Activated T-cell treated with anti-CD3 and anti-CD28 coated beads, Interleukin-2, amount 50 U/mL, for 4 hours (primary cell): Measurements from ENCODE around the gene IL1F10. TPM values are rescaled to one million over a fixed set of nuclear protein-coding genes. Genes with fewer than 3 reads are reported as not detected.

ENCODE experiments used
- ATAC-seq, 2 donors: fragments of 200-7000 bp; cut with Tn5 transposase; one replicate each; pipeline ENCODE4 v1.10.0; 2021
- DNase-seq: peaks from one replicate; pipeline ENCODE4 v3.0.0-alpha.2; 2020
- H3K27me3 Mint-ChIP-seq: one replicate; pipeline ENCODE4 v1.8.0; 2021; ENCODE audit warnings: low read depth, mixed read lengths
- H3K36me3 Mint-ChIP-seq: one replicate; pipeline ENCODE4 v1.8.0; 2022; ENCODE audit warnings: mixed read lengths; ENCODE audit not compliant: insufficient read depth
- H3K4me1 Mint-ChIP-seq: one replicate; pipeline ENCODE4 v1.8.0; 2021; ENCODE audit warnings: low read depth, mixed read lengths
- H3K4me3 Mint-ChIP-seq: one replicate; pipeline ENCODE4 v1.8.0; 2021; ENCODE audit warnings: mild to moderate bottlenecking, moderate library complexity, mixed read lengths
- H3K9me3 Mint-ChIP-seq: one replicate; pipeline ENCODE4 v1.8.0; 2021; ENCODE audit warnings: mixed read lengths
- total RNA-seq, 3 donors: library from RNA; stranded (reverse); gene quantifications; one replicate each; pipeline ENCODE4 v1.2.1, GENCODE V29; 2021

The IL1F10 gene
- total RNA-seq, 3 donors from 2014 or later: not detected

DNA sequence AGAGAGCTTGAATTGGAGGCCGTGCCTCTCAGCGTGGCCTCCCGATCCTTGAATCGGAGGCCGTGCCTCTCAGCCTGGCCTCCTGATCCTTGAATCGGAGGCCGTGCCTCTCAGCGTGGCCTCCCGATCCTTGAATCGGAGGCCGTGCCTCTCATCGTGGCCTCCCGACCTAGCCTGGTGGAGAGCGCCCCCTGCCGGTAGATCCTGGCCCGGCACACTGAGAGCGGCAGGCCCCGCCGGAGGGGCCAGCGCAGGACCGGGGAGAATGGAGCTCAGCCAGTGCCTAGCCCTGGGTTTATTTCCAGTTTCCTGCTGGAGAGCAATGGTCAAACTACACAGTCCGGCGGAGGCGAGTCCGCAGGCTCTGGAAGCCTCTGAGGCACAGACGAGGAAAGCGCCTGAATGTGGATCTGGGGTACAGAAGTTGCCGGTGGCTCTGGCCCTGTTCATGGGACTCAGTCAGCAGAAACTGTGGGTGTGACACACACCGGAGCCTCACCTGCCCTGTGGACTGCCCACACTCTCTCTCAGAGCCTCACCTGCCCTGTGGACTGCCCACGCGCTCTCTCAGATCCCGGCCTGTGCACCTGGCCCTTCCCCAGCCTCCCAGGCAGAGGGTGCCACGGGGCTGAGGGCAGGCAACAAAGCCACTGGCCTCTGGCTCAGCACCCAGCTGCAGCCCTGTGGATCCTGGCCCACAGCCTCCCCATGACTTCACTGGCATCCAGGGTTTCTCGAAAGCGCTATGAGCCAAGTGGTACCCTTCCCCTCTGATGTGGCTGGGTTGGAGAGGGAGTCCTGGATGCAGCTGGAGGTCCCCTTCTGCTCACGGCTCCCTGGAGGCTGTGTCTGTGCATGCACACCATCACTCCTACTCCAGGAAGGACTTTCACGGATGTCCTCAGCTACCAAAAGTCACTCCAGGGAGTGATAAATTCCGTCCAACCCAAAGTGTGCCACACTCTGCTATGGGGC lies 16.6 kb upstream of the IL1F10 start:
- Mint-ChIP-seq H3K27me3 (peaks cover 7% of the 10 kb centered on the region), H3K4me1 (peaks cover 1% of the 10 kb centered on the region), H3K36me3 (peaks cover 2% of the 10 kb centered on the region), H3K4me3 (no peak overlapping the region), H3K9me3 (peaks cover 22% of the 10 kb centered on the region)
- DNase-seq (no peak), ATAC-seq (no peak)

GRCh38 chr2:113052396-113052917 lies 15.3 kb upstream of the IL1F10 start, which contains the start of gene IL36B:
Gene IL36B (minus strand): TSS chr2:113052867.
- H3K4me1 Mint-ChIP-seq: peaks cover 4% of the 10 kb centered on the region
- H3K9me3 Mint-ChIP-seq: peaks cover 26% of the 10 kb centered on the region
- ATAC-seq (no peak), DNase-seq (no peak)
- H3K27me3 Mint-ChIP-seq: peaks cover 7% of the 10 kb centered on the region
- H3K4me3 Mint-ChIP-seq: no peak within 1 kb of the TSS
- peaks cover 2% of the 10 kb centered on the region for H3K36me3 Mint-ChIP-seq

DNA sequence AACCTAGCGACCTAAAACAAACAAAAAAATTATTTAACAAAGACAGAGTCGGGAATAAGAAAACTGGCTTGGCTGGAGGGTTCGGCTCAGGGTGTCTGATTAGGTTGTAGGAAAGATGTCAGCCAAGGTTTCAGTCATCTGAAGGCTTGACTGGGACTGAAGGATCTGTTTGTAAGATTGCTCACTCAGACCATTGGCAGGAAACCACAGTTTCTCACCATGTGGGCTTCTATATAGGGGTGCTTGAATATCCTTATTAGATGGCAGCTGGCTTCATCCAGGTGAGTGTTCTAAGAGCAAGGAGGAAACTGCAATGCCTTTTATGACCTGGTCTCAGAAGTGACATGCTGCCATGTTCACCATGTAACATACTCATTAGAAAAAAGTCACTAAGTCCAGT lies 14.1 kb upstream of the IL1F10 start:
- ATAC-seq: no peak
- H3K27me3 Mint-ChIP-seq: peaks cover 4% of the 10 kb centered on the region
- DNase-seq: no peak
- peaks cover 2% of the 10 kb centered on the region for H3K36me3 Mint-ChIP-seq
- peaks cover 4% of the 10 kb centered on the region for H3K4me1 Mint-ChIP-seq
- peaks cover 26% of the 10 kb centered on the region for H3K9me3 Mint-ChIP-seq
- H3K4me3 Mint-ChIP-seq: no peak overlapping the region

GRCh38 chr2:113054066-113054465 lies 13.7 kb upstream of the IL1F10 start:
- no peak for DNase-seq
- Mint-ChIP-seq H3K4me1 (peaks cover 4% of the 10 kb centered on the region), H3K9me3 (peaks cover 26% of the 10 kb centered on the region), H3K4me3 (no peak overlapping the region), H3K36me3 (peaks cover 2% of the 10 kb centered on the region), H3K27me3 (peaks cover 4% of the 10 kb centered on the region)
- peak; percentile 27 for ATAC-seq

DNA sequence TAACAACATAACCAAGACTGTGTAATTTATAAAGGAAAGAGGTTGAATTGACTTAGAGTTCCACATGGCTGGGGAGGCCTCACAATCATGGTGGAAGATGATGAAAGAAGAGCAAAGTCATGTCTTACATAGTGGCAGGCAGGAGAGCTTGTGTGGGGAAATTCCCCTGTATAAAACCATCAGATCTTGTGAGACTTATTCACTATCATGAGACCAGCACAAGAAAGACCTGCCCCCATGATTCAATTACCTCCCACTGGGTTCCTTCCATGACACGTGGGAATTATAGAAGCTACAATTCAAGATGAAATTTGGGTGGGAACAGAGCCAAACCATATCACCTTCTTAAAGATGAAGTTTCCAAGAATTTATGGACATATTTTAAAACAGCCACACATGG lies 11.2 kb upstream of the IL1F10 start:
- DNase-seq: no peak
- Mint-ChIP-seq H3K4me3 (no peak overlapping the region), H3K4me1 (peaks cover 4% of the 10 kb centered on the region), H3K36me3 (peaks cover 2% of the 10 kb centered on the region), H3K9me3 (peaks cover 22% of the 10 kb centered on the region), H3K27me3 (peaks cover 6% of the 10 kb centered on the region)
- ATAC-seq: peak; percentile 66 to 91

GRCh38 chr2:113057117-113057516 lies 10.7 kb upstream of the IL1F10 start:
- Mint-ChIP-seq H3K27me3 (peaks cover 6% of the 10 kb centered on the region), H3K4me3 (no peak overlapping the region), H3K36me3 (peaks cover 2% of the 10 kb centered on the region), H3K4me1 (peaks cover 4% of the 10 kb centered on the region), H3K9me3 (peaks cover 22% of the 10 kb centered on the region)
- ATAC-seq (no peak), DNase-seq (no peak)

DNA sequence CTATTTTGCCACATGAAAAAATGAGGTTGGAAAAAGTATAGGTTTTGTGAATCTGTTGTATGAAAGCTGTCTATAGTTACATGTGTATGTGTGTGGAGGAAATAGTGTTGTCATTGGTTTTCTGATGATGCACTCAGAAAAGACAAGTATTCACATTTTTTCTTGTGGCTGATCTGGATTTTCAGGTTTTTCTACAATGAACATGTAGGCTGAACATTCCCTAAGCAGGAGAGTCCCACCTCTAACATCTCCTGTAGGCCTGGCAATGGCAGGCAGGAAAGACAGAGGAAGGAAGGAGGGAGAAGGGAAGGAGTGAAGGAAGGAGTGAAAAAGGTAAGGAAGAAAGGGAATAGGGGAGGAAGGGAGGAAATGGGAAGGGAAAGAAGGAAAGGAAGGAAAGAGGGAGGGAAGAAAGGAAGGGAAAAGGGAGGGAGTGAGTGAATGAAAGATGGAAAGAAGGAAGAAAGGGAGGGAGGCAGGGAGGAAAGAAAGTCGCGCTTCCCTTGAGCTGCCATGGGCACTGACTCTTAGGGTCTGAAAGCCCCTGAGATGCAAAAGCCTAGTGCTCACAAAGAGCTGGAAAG lies 9.3 kb upstream of the IL1F10 start:
- peaks cover 4% of the 10 kb centered on the region for H3K4me1 Mint-ChIP-seq
- H3K9me3 Mint-ChIP-seq: peaks cover 20% of the 10 kb centered on the region
- DNase-seq: no peak
- peak overlapping the region; percentile 57 for H3K4me3 Mint-ChIP-seq
- peaks cover 6% of the 10 kb centered on the region for H3K27me3 Mint-ChIP-seq
- ATAC-seq: no peak
- peaks cover 2% of the 10 kb centered on the region for H3K36me3 Mint-ChIP-seq

- no peak for DNase-seq
- Mint-ChIP-seq H3K9me3 (peaks cover 12% of the 10 kb centered on the region), H3K4me1 (peaks cover 4% of the 10 kb centered on the region), H3K27me3 (peaks cover 6% of the 10 kb centered on the region), H3K4me3 (peak within 1 kb of the TSS; percentile 57), H3K36me3 (no peaks in the 10 kb centered on the region)
- no peak for ATAC-seq
Measured at GRCh38 chr2:113058998-113059960, 8.5 kb upstream of the IL1F10 start, which contains the start of gene IL36RN. Gene IL36RN (plus strand): TSS chr2:113059198. CDS start chr2:113059439, 241 bp downstream.

DNA sequence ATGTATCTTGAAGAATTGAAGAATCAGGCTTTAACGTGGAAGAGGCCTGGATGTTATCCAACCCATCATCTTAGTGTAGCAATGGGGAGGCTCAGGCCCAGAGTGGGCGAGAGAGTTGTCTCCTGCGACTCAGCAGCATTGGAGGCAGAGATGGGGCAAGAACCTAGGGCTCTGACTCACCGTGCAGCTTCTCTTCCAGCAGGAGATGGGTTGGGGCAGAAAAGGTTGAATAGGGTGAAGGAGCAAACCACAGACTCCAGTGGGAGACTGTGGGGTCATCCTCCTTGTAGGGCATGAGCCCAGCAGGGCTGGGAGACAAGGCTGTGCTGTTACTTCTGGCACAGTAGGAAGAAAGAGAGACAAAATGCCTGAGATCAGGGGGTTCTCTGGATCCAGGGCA lies 7.4 kb upstream of the IL1F10 start:
- peaks cover 4% of the 10 kb centered on the region for H3K4me1 Mint-ChIP-seq
- peaks cover 4% of the 10 kb centered on the region for H3K27me3 Mint-ChIP-seq
- ATAC-seq (no peak), DNase-seq (no peak)
- no peak overlapping the region for H3K4me3 Mint-ChIP-seq
- H3K36me3 Mint-ChIP-seq: no peaks in the 10 kb centered on the region
- peaks cover 5% of the 10 kb centered on the region for H3K9me3 Mint-ChIP-seq

GRCh38 chr2:113060796-113061195 lies 7.0 kb upstream of the IL1F10 start:
- DNase-seq: no peak
- no peak for ATAC-seq
- Mint-ChIP-seq H3K36me3 (no peaks in the 10 kb centered on the region), H3K9me3 (peaks cover 5% of the 10 kb centered on the region), H3K27me3 (peaks cover 4% of the 10 kb centered on the region), H3K4me3 (no peak overlapping the region), H3K4me1 (peaks cover 4% of the 10 kb centered on the region)

- H3K4me3 Mint-ChIP-seq: no peak overlapping the region
- DNase-seq: no peak
- H3K36me3 Mint-ChIP-seq: no peaks in the 10 kb centered on the region
- peaks cover 2% of the 10 kb centered on the region for H3K4me1 Mint-ChIP-seq
- H3K27me3 Mint-ChIP-seq: peaks cover 4% of the 10 kb centered on the region
- no peak for ATAC-seq
- peaks cover 3% of the 10 kb centered on the region for H3K9me3 Mint-ChIP-seq
Measured at GRCh38 chr2:113061241-113061640, 6.5 kb upstream of the IL1F10 start.

- Mint-ChIP-seq H3K4me1 (no peaks in the 10 kb centered on the region), H3K4me3 (no peak overlapping the region), H3K9me3 (no peaks in the 10 kb centered on the region), H3K27me3 (peaks cover 4% of the 10 kb centered on the region), H3K36me3 (no peaks in the 10 kb centered on the region)
- no peak for ATAC-seq
- no peak for DNase-seq
Measured at GRCh38 chr2:113061896-113062770, 5.6 kb upstream of the IL1F10 start.

GRCh38 chr2:113064281-113064680 lies 3.5 kb upstream of the IL1F10 start:
- Mint-ChIP-seq H3K4me1 (no peaks in the 10 kb centered on the region), H3K9me3 (no peaks in the 10 kb centered on the region), H3K4me3 (no peak overlapping the region), H3K36me3 (no peaks in the 10 kb centered on the region), H3K27me3 (peaks cover 2% of the 10 kb centered on the region)
- ATAC-seq: no peak
- no peak for DNase-seq
